ENCODE data around the gene NLRC4.
A peak's percentile ranks its signal among the peaks of the same experiment; 100 is the strongest.
"Not testable (repeated sequence)": the region's sequence is repeated elsewhere in the genome, so short reads cannot be mapped to it uniquely, and the experiment has no call there.

Gene NLRC4, protein sequence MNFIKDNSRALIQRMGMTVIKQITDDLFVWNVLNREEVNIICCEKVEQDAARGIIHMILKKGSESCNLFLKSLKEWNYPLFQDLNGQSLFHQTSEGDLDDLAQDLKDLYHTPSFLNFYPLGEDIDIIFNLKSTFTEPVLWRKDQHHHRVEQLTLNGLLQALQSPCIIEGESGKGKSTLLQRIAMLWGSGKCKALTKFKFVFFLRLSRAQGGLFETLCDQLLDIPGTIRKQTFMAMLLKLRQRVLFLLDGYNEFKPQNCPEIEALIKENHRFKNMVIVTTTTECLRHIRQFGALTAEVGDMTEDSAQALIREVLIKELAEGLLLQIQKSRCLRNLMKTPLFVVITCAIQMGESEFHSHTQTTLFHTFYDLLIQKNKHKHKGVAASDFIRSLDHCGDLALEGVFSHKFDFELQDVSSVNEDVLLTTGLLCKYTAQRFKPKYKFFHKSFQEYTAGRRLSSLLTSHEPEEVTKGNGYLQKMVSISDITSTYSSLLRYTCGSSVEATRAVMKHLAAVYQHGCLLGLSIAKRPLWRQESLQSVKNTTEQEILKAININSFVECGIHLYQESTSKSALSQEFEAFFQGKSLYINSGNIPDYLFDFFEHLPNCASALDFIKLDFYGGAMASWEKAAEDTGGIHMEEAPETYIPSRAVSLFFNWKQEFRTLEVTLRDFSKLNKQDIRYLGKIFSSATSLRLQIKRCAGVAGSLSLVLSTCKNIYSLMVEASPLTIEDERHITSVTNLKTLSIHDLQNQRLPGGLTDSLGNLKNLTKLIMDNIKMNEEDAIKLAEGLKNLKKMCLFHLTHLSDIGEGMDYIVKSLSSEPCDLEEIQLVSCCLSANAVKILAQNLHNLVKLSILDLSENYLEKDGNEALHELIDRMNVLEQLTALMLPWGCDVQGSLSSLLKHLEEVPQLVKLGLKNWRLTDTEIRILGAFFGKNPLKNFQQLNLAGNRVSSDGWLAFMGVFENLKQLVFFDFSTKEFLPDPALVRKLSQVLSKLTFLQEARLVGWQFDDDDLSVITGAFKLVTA

DNA sequence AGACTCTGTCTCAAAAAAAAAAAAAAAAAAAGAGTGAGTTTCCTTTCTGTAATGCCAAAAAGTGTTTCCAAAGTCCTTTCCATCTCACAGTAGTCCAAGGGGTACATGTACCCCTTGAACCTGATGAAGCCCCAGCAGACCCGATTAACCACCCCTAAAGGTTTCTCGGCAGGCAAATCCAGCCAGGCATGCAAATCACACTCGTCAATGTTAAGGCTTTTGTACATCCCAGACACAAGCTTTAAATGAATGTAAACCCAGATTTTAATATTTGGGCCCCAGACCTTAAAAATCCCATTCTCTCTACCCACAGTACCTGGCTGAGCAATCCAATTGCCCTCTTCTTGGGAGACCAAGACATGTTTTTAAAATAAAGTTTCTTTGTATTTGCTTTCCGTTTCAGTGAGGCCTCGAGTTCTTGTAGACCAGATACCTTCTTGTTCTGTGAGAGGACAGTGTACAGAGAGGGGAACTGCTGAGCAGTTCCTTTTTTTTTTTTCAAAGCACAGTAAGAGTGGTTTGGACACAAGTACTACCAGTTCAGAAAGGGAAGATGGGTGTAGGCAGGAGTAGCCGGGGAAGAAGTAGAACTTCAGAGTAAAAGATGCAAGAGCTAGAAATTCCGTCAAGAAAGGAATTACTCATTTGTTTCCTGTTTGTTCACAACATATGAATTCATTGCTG, at the start of gene NLRC4:
Gene NLRC4, minus strand, starts transcription at position 465 of the 684 bp plus-strand sequence. CDS start 8,111 bp downstream, outside the sequence.
- DNase-seq = no peak

DNA sequence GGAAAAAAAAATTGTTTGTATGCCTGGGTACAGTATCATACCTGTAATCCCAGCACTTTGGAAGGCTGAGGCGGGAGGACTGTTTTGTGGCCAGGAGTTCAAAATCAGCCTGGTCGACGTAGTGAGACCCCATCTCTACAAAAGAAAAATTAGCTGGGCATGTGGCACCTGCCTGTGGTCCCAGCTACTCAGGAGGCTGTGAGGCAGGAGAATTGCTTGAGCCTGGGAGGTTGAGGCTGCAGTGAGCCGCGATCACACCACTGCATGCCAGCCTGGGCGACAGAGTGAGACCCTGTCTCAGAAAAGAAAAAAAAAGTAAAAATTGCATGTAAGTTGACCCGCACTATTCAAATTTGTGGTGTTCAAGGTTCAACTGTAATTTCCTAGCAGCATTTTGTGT, 45.9 kb upstream of the NLRC4 start:
- DNase-seq = no peak

- DNase-seq = not testable (repeated sequence)
Measured at GRCh38 chr2:32293966-32294562, 29.4 kb upstream of the NLRC4 start.

DNA sequence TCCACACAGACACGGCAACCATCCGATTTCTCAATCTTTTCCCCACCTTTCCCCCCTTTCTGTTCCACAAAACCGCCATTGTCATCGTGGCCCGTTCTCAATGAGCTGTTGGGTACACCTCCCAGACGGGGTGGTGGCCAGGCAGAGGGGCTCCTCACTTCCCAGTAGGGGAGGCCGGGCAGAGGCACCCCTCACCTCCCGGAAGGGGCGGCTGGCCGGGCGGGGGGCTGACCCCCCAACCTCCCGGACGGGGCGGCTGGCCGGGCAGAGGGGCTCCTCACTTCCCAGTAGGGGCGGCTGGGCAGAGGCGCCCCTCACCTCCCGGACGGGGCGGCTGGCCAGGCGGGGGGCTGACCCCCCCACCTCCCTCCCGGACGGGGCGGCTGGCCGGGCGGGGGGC, 28.8 kb upstream of the NLRC4 start:
- DNase-seq = not testable (repeated sequence)

DNA sequence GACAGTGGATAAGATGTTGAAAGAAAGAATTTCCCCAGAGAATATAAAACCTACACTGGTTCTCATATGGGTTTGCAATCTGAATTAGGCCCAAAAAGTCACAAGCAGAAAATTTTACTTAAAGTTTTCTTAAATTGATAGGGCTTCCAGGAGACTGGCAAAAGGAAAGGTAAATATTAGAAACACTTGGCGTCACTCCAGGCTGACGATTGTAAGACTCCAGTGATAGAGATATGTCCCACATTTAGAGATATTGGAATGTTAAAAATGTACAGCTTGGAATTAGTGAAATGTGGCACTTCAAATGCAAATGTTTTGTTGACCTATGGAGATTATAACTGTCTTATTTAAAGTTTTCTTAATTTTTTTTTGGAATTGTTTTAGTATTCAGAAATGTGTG, 27.1 kb upstream of the NLRC4 start:
- DNase-seq = no peak

DNA sequence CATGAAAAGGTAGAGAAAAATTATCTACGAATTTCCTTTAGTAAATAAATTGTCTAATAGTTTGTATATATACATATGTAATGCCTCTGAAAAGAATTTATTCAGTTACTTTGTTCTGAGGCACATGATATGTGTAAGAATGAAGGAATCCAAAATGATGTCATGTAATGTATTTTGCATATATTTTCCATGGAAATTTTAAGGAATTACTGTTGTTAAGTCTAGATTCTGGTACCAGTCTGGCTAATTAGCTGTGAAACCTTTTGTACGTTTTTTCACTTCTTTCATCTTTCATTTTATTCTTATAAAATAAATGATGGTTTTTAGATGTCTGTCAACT, 25.3 kb upstream of the NLRC4 start:
- no peak for DNase-seq

DNA sequence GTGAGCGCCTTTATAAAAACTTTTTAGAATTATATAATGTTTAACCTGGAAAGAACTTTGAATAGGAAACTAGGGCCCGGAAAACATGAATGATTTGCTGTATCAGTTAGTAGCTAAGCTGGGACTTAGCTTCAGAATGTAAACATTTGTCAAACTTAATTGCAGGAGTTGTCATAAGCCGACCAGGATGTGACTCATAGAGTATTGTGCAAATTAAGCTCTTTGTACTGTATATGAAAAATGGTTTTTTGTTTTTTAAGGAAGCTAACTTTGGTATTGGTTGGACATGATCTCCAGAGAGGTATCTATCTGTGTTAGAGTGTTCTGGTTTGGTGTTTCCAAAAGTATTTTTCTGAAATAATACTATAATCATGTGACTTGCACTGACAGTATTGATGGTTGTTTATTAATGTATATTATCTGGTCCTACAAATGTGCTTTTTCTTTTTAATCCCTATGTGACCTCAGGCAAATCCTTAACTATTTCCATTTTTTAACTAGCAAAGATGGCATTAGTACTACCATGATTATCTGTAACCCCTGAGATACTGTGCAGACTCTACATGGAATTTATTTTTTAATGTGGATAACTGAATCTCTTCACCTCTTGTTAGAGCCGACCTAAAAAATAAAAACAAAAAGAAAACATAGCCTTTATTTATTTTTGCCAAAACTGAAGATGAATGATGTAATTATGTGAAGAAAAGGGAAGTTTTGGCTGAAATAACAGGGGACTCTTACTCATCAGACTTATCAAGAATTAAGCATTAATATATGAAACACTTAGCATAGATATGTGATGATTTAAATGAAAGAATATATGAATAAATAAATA, 24.7 kb upstream of the NLRC4 start:
- DNase-seq = no peak

DNA sequence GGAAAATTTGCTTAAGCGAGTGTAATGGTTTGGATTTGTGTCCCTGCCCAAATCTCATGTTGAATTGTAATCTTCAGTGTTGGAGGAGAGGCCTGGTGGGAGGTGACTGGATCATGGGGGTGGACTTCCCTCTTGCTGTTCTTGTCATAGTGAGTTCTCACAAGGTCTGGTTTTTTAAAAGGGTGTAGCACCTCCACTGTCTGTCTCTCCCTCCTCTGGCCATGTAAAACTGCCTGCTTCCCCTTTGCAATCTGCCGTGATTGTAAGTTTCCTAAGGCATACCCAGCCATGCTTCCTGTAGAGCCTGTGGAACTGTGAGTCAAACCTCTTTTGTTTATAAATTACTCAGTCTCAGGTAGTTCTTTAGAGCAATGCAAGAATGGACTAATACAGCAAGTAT, 19.6 kb upstream of the NLRC4 start:
- no peak for DNase-seq

DNA sequence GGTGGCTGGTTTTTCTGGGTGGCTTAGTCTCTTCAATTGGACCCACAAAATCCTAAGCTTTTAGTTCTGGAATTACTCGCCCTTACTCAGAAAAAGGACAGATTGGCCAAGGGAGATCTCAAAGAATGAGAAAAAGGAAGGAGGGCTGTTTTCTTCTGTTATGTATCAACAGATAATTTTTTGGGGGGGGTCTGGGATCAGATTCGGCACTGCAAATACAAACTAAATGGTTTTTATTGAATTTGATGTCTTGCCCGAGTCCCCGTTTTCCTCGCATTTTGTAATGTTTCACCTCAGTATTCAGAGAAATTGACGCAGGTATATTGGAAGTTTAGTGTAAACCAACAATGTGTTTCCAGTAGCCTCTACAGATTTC, 13.8 kb upstream of the NLRC4 start:
- no peak for DNase-seq

DNA sequence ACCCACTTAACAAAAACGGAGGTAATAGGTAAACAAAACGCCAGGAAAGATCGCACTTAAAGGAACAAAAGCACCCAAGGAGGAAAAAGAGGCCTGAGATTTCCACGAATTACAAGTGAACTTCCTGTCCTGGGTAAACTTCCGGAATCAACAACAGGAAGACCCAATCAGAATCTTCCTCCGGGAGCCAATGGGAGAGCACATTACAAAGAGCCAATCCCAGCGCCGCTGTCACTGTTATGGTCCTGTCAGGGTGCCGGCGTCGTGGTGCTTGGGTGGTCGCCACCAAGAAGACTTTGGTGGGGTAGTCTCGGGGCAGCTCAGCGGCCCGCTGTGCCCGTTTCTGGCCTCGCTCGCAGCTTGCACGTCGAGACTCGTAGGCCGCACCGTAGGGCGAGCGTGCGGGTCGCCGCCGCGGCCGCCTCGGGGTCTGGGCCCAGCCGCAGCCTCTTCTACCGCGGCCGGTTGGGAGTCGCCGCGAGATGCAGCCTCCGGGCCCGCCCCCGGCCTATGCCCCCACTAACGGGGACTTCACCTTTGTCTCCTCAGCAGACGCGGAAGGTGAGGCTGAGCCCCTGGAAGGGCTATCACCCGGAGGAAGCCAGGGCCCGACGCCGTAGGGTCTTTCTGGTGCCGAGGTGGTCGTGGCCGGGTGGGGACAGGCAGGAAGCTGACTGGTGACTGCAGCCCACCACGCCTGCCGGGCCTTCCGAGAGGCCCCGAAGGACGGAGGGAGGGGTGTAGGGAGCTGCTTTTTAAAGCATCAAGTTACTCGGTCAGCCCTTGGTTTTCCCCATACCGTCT, 13.2 kb upstream of the NLRC4 start, which contains the start of gene YIPF4:
Gene YIPF4, plus strand, starts transcription at position 231 of the 804 bp plus-strand sequence. Its CDS starts 252 bp downstream, at position 483.
- DNase-seq = peak; percentile 87 to 88

- DNase-seq = no peak
Measured at GRCh38 chr2:32277363-32277673, 12.6 kb upstream of the NLRC4 start.

GRCh38 chr2:32275790-32276189, 11.1 kb upstream of the NLRC4 start:
- not testable (repeated sequence) for DNase-seq

DNA sequence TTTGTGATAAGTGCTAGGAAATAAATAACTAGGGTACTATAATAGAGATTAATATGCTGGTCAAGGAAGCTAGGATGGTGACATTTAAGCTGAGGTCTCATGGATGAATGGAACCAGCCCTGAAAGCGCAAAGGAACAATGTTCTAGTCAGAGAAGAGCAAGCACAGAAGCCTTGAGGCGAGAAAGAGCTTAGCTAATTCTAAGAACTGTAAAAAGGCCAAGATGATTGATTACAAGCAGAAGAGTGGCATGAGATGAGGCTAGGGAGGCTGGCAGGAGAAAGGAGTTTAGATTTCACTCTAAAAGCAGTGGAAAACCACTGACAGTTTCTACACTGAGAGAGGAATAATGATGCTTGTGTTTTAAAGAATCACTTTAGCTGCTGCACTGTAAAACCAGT, 9.6 kb upstream of the NLRC4 start:
- DNase-seq = no peak

- no peak for DNase-seq
Measured at GRCh38 chr2:32272279-32272678, 7.6 kb upstream of the NLRC4 start.

DNA sequence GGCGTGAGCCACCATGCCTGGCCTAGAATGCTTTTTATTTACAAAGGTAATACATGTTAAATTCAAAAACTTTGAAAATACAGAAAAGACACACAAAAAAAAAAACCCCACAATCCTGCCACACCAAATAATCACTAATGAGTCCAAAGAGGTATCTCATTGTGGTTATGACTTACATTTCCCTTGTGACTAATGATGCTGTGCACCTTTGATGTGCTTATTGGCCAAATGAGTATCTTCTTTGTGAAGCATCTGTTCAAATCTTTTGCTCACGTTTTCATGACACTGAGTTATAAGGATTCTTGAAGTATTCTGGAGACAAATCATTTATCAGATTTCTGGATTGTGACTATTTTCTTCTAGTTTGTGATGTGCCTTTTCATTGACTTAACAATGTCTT, 6.4 kb upstream of the NLRC4 start:
- no peak for DNase-seq

- no peak for DNase-seq
Measured at GRCh38 chr2:32262105-32262504, 2.6 kb downstream of the NLRC4 start.

DNA sequence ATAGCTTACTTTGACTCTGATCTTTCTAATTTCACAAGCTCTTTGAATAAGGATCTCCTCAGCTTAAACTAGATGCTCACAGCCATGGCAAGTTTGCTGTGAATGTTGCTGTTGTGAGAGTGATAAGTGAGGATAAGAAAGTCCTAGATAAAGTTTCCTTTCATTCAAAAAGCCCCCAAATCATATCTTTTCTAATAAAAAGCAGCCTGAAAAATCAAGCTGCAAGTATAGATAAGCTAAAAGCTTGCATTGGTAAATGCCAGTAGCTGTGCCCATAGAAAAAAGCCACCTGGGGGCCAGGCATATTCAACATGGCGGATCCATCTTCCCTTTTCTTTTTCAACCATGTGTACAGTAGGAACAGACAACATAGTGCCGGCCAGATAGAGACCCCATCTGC, 4.3 kb downstream of the NLRC4 start:
- no peak for DNase-seq

GRCh38 chr2:32258242-32258641, 6.4 kb downstream of the NLRC4 start:
- DNase-seq = no peak

- no peak for DNase-seq
Measured at GRCh38 chr2:32250290-32250689, 14.4 kb downstream of the NLRC4 start.

DNA sequence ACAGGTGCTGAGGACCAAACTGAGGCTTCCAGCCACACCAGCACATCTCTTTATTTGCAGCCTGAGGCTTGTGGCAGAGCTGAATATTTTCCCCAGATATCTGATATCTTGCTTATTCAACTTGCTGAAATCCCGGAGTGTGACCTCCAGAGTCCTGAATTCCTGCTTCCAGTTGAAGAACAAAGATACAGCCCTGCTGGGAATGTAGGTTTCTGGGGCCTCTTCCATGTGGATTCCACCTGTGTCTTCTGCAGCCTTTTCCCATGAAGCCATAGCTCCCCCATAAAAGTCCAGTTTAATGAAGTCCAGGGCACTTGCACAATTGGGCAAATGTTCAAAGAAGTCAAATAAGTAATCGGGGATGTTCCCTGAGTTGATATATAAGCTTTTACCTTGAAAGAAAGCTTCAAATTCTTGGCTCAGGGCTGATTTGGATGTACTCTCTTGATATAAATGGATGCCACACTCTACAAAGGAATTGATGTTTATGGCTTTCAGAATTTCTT, 14.9 kb downstream of the NLRC4 start:
- no peak for DNase-seq

DNA sequence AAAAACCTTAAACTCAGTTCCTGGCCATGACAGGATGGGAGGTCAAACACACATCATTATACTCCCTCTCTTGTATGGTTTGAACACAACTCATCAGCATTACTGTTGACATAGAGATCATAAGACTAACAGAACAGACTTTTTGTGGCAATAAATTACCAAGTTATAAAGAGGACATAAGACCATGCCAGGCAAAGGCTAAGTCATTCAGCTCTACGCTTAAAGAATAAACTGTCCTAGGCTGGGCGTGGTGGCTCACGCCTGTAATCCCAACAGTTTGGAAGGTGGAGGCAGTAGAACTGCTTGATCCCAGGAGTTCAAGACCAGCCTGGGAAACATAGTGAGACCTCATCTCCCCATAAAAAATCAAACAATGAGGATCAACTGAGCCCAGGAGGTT, 16.4 kb downstream of the NLRC4 start:
- no peak for DNase-seq

All from stimulated activated CD4-positive, alpha-beta T cell treated with anti-CD3 and anti-CD28 coated beads, Interleukin-2, amount 100 ng/mL, for 24 hours (primary cell).